A673 (cell line): ENCODE measurements around the gene UBE2E2.

Experiments used
- CTCF ChIP-seq: fragments of 300-800, 200-600 bp; sonication (generic); conservative IDR thresholded peaks from 2 replicates; pipeline ENCODE4 v1.5.1; 2017; ENCODE audit warnings: low read depth, mild to moderate bottlenecking, antibody characterized with exemption, low read length, moderate library complexity, mixed read lengths
- EZH2 ChIP-seq: fragments of 200-600 bp; sonication (generic); IDR thresholded peaks from 2 replicates; pipeline ENCODE4 v1.6.1; 2017; ENCODE audit warnings: borderline replicate concordance, low read depth, mild to moderate bottlenecking, mixed read lengths, antibody characterized with exemption, low read length; ENCODE audit not compliant: poor library complexity, severe bottlenecking

- TF ChIP-seq CTCF (no peak), EZH2 (no peak)
Measured at GRCh38 chr3:23475446-23475845, 272.3 kb downstream of the UBE2E2 start.
